Measurements from ENCODE around the gene CCDC38.
"Not testable (repeated sequence)": the region's sequence is repeated elsewhere in the genome, so short reads cannot be mapped to it uniquely, and the experiment has no call there.

The CCDC38 gene

DNA sequence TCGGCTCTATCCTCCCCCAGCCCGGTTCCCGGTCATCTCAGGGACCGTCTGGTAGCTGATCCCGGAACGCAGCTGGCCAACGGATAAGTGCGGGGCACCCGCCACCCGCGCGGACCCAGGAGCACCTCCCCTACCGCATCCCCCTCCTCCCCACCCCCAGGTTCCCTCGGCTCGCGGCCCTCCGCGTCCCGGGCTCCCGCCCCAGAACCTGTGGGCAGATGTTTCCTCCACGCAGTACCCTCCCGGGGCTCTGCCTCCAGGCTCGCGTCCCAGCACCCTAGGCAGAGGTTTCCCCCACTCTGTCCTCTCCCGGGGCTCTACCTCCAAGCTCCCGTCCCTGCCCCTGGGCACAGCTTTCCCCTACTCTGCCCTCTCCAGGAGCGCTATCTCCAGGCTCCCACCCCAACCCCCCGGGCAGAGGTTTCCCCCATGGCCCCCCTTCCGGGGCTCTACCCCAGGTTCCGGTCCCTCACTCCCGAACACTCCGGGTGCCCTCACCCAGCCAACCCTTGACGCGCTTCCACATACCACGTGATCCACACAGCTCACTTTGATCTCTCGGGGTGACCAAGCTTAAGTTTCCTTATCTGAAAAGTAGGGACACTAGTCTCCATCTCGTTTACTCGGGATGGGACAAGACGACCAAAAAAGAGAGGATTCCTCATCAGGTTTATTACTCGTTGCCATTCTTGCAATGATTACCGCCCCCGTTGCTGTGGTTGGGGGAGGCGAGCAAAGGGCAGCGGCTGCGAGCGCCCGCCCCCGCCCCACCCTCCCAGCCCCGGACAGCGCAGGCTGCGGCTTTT lies at the start of gene CCDC38:
Gene CCDC38, minus strand, starts transcription at position 91 of the 806 bp plus-strand sequence. CDS start 6,105 bp downstream, outside the sequence.
- peak; percentile 85 for DNase-seq

DNA sequence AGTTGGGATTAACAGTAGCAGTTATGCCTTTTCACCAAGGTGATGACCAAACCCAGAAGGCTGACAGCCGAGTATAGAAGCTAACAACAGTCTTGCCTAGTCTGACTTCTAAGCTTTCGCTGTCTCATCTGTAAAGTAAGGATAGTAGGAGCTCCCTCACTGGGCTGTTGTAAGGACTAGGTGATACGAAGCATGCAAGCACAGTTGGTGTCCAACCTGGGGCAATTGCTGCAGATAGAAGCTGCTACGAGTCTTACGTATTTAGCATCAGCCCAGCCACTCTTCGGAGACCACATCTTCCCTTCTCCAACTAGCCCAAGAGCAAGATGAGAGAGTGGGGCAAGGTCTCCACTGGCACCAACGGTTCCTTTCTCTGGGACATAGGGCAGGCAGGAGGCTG lies 47.7 kb upstream of the CCDC38 start:
- no peak for DNase-seq

DNA sequence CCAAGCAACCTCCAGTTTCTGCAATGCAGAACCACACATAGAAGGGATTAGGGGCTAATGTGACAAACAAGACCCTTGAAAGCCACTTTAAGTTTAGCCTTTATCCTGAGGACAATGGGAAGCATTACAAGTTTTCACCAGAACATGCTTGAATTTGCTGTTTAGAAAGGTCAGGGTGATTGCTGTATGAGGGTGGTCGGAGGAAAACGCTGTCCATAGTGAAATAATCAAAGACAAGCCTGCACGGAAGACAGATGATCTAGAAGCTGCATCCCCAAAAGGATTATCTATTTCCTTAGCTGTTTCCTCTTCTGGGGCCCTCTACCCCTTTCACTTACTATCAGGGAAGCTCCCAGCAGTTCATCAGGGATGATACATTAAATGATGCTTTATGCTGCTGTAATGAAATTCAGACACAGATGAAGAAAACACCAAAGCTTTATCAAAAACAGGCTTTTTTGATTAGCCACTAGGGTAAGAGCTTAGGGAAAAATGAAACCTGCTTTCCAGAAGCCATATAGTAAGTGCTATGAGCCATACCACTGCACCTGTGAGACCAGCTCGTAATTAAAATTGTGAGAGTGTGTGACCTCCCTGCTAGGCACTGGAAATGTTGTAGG lies 47.2 kb upstream of the CCDC38 start:
- no peak for DNase-seq

DNA sequence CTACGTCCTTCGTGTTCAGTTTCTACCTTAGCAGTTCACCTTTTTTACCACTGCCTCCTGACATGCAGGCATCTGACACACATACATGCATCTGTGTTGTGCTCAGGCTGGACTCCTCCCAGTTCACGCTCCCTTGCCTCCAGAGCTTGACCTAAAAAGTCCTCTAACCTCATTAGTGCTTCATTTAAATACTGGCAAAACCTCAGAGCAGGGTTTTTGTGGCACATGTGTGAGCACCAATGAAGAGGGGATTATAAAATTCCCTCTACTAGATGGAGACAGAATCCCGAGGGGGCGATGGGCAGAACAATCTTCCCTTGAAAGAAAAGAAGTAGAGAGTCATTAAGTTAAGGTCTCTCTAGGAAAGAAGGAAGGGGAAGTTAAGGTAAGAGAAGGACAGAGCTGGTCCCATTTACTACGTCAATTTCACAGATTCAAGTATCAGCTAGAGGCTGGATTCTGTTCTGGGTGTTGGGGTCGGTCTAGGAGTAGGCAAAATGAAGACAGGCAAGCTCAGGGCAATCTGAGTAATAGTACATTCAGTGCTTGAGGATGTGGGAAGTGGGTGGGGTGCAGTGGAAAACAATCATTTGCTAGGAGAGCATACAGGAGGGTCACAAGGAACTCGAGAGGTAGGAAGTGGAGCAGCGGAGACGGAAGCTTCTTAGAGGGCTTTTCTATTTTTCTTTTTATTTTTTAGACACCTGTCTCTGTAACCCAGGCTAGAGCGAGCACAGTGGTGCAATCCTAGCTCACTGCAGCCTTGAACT lies 46.3 kb upstream of the CCDC38 start:
- no peak for DNase-seq

DNA sequence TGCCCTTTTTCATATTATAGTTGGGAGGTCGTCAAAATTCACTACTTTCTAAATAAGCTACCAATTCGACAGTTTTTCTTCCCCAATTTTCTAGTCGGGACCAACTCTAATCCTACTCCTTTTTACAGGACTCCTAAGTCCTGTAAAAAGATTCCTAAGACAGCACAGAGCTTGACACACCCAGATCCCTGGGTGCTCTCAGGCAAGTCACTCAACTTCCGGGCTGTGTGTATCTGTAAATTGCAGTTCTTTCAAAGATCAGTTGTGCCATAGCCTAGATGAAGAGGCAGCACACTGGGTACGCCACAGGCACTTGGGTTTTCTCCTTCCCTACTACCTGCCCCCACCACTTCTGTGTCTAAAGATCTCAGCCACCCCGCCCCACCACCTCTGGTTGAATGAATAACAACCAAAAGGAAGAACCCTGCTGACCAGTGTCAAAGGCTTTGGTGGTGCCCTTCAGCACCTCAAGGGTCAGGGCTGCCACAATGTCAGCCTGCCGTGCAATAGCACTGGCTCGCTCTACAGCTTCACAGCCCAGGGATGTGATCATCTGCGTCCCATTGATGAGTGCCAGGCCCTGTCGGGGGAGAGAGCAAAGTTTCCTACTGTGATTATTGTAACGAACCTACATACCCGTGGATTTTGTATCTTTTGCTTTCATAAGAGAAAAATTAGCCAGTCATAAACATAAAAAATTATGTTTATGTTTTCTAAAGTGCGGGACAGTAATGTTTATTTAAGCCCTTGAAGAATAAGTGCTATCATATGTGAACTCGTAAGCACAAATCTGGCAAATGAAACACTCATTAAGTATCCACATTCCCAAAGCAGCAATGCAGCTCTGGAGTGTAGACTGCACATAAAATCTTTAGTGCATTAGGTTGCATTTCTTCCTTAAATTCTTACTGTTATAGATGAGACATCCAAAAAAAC lies 44.5 kb upstream of the CCDC38 start:
- no peak for DNase-seq

DNA sequence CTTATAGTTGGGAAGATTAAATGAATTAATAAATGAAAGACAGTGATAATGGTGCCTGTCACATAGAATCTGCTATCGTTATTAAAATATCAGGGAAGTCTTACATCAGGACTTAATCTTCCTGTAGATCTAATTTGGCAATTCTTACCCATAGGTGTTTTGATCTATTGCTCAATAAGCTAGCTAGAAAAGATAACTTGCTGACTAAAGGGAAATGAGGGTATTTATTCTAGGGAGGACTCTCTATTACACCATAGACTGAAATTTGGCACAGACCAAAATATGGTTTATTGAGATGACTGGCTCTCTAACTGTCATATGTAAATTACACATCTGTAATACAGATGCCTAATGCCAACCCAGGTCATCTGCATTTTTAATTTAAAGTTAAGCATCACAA lies 42.3 kb upstream of the CCDC38 start:
- no peak for DNase-seq

DNA sequence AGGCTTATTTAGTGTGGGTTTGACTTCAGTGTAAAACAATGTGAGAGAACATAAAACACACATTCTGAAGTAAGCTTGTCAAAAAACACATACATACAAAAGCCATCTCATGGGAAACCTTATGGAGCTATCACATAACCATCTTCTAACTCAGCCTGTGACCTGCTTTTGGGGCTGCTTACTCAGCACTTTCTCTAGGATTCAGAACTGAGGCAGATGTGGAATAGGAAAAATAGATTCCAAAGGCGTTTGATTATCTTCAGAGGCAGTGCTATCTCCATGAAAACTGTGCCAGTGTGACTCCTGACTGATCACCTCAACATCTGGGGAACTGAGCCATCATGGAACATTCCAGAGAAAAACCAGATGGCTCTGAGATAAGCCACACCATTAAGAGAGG lies 40.2 kb upstream of the CCDC38 start:
- no peak for DNase-seq

DNA sequence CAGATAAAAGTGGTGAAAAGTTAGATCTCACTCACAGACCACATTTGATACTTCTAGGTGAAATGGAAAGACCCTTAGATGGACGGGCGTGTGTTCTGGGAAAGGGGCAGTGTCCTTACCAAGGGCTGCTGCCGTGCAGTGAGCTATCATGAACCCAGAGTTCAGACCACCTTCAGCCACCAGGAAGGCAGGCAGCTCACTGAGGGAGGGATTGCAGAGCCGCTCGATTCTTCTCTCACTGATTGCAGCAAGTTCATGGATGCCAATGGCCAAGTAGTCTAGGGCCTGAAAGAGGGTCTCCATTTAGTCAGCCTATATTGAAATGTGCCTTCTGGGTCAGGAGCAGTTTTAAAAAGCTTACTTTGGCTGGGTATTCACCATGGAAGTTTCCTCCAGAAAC lies 38.0 kb upstream of the CCDC38 start:
- DNase-seq: no peak

DNA sequence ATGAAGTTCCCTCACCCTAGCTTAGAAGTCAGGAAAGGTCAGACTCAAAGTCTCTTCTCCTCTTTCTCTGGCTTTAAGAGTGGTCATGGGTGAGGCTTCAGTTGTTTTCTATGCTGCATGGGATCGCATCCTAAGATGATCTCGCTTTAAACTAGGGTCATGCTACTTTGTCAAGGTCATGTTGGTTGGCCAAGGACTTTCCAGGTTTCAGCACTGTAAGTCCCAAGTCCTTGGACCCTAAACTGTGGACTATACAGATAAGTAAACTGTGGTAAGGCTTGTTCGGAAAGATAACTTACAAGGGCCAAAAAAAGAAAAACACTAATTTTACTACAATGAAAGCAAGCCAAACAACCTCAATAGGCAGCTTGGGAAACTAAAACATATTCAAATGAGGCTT lies 36.4 kb upstream of the CCDC38 start:
- no peak for DNase-seq

DNA sequence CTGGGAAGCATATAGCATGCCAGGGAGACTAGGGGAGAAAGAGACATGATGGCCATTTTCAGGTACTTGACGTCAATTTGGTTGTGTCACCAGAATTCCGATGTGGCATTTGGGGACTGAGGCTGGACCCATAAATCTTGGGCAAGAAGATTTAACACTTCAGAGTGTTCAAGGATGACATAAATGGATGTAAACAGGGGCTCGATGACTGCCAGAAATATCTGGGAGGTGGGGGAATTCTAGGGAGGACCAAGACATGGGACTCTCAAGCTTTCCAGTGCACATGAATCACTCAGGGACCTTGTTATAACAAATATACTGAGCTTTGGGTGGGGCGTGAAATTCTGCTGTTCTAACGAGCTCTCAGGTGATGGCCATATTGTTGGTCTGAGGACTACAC lies 35.9 kb upstream of the CCDC38 start:
- DNase-seq: no peak

DNA sequence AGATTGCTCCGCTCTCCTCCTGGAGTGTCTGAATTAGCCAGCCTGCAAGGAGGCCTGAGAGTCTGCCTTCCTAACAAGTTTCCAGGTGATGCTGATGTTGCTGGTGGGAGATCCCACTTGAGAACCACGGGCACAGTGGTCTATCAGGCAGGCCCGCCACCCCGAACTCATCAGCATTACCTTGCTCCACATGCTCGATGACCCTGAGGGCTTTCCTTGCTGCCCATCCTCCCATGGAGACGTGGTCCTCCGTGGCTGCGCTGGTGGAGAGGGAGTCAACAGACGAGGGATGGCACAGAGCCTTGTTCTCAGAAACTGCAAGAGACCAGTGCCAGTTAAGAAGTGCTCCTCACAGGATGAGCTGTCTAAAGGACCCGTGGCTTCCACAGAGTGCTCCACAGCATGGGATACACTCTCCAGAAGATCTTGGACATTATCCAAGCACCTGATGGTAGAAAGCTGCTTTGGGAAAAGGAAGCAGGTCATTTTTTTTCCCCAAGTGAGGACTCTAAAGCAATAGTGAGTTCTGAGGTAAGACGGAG lies 35.4 kb upstream of the CCDC38 start:
- no peak for DNase-seq

DNA sequence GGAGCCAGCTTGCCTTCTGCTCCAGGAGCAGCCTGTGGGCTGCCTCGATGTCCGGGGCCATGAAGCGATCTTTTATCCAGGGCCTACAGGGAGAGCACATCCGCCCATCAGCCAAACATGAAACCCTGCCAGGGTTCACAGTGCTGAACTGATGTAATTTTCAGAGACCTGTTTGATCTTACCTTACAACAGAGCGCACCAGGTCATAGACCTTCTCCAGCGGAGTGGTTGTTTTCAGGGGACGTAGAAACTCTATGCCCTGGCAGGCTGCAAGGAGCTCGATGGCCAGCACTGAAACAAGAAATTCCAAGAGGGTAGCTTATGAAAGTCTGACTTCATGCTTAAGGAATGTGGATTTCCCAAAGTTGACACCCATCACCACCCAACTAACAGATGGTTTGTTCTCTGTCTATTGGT lies 34.0 kb upstream of the CCDC38 start:
- DNase-seq: no peak

DNA sequence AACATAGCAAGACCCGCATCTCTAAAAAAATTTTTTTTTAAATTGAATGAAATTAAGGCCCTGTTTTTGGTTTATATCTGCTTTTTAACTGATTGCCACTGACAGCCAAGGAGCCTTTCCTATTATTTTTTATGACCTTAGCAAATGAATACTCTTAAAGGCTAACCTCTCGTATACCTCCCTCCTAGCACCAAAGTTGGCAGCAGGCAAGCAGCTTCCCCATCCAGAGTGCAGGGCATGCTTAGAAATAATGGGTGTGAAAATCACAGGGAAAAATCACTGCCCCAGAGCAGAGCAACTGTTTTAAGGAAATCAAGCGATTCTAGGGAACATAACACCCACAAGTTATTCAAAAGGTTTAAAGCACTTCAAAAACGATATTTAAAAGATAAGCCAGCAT lies 33.1 kb upstream of the CCDC38 start:
- no peak for DNase-seq

DNA sequence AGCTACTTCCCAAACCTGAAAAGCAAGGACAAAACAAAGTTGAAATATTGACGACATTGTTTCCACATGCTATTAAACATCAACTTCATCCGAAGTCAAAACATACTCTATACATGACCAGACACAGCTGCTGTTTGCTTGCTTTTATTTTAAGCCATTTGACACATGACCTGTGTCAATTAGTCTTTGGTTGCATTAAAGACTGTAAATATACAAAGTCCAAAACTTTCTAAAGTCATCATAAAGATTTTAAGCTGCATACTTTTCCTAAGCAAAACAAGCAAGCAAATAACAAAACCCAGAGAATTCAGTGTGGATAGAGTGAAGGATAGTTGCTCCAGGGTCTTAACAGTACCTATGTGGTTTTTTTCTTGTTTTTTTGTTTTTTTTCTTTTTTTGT lies 31.9 kb upstream of the CCDC38 start:
- DNase-seq: no peak

DNA sequence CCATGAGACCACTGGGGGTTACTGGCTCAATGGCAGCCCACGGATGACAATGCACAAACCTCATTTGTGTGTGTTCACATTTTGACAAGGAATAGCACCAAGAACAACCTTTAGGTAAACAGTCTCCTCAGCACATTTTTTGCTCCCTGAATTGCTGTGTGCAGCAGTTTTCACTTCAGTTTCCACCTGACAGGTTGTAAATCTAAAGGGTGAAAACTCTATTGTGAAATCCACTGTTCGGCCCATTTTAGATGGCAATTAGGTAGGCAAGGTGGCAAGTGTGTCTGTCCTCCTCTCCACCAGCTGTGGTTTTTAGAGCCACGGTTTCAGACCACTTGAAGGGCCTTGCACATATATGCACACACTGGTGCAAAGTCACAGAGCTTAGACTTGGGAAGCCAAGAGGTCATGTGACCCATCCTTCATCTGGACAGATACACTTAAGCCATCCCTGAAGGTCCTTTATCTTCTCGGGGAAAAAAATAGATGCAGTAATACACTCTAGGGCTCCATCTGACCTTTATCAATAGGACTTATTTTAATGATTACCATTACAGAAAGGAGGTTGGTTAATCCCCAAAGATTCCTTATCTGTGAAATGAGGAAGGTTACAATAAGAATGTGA lies 30.5 kb upstream of the CCDC38 start:
- no peak for DNase-seq

DNA sequence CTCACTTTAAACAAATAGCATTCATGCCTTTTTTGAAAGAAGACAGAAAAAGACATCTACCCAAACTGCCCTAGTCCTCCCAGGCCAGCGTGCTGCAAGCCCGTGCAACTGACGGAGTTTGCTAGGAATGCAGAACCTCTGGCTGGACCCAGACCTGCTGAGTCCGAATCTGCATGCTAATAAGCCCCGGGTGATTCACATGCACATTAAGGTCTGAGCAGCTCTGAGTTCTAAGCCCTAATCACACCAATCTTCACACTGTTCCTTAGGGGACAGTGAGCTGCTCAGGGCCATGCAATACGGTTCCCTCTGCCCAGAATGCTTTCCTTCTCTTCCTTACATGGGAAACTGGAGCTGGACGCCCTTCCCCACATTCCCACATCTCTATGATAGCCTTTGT lies 28.5 kb upstream of the CCDC38 start:
- no peak for DNase-seq

DNA sequence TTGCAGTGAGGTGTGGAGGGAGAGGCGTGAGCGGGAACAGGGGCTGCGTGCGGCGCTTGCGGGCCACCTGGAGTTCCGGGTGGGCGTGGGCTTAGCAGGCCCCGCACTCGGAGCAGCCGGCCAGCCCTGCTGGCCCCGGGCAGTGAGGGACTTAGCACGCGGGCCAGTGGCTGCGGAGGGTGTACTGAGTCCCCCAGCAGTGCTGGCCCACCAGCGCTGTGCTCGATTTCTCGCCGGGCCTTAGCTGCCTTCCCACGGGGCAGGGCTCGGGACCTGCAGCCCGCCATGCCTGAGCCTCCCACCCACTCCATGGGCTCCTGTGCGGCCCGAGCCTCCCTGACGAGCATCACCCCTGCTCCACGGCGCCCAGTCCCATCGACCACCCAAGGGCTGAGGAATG lies 26.7 kb upstream of the CCDC38 start:
- not testable (repeated sequence) for DNase-seq

DNA sequence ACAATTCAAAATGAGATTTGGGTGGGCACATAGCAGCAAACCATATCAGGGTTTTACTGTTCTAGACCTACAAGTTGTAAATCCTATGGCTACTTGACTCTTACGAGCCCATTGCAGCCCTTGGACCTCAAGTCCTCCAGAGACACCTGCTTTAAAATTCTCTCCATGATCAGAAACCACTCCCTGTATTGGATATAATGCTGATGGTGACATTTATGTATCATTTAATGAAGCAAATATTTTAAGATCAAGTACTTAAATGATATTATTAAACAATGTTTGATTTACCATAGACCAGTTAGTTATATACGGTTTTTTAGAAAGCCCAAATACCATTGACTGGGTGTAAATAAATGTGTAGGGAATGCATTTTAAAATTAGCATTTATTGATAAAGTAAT lies 24.9 kb upstream of the CCDC38 start:
- no peak for DNase-seq

DNA sequence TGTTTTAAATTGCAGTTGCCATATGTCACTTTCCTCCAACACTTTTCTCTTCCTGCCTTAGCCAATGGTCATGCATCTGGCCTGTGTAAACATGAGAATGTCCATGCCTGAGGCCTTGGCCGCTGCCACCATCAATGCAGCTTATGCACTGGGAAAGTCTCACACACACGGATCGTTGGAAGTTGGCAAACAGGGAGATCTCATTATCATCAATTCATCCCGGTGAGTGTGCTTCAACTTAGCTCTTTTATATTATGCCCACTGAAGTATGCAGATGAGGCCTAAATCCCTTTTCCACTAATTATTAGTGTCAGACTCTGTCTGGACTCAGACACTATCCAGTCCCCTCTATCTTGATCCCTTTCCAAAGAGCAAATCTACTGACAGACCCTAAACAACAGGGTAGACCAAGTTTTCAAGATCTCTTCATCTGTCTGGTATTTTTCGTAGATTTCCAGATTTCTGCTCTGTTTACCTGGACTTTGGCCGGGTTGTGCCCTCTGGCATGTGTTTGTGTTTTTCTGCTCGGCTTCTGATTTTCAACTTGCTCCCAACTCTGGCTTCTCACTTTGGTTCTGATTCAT lies 24.0 kb upstream of the CCDC38 start:
- no peak for DNase-seq

DNA sequence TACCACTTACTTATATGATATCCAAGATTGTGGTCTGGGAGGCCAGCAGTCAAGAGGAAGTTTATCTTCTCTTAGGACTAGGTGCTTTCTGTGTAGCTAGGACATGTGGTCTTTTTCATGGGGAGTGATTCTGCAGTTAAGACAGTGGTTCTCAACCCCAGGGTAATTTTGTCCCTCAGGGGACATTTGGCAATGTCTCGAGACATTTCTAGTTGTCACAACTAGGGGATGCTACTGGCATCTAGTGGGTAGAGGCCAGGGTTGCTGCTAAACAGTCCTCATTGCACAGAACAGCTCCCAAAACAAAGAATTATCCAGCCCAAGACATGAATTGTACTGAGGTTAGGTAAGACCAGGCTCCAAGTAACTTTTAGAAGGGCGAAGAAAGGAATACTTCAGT lies 20.7 kb upstream of the CCDC38 start:
- no peak for DNase-seq

DNA sequence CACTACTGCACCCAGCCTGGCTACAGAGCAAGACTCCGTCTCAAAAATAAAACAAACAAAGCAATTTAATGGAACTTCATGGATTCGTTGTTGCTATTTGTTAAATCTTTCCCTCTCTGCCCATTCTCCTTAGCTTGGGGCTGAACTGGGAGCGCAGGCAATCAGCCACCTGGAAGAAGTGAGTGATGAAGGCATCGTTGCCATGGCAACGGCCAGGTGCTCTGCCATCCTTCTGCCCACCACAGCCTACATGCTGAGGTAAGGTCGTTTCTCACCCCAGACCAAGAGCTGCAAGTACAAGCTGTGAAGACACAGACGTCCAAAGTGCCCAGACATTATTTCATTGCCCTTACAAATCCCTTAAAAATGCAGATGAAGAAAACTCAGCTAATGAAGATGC lies 19.8 kb upstream of the CCDC38 start:
- peak; percentile 81 for DNase-seq

DNA sequence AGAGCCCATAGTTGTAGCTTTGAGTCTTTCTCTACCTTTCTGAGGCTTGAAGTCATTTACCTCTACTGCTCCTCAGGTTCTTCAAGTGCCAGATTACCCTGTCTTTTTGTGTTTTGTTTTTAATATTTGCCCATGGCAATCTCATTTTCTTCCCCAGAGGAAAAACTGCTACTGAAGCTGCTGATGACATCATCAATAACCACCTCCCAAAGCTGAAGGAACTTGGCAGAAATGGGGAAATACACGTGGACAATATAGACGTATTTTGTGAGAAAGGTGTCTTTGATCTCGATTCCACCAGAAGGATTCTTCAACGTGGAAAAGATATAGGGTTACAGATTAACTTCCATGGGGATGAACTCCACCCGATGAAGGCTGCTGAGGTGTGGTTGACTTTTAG lies 17.8 kb upstream of the CCDC38 start:
- no peak for DNase-seq

Measured in NCI-H1105 (cell line).